ENCODE measurements around the gene PDHX. TPM values are rescaled to one million over a fixed set of nuclear protein-coding genes. Genes with fewer than 3 reads are reported as not detected.
"Not testable (repeated sequence)": the region's sequence is repeated elsewhere in the genome, so short reads cannot be mapped to it uniquely, and the experiment has no call there.

The PDHX gene
- total RNA-seq, 1 donor from 2014 or later = 34.6 TPM

- no peak for DNase-seq (ENCODE audit: extremely low spot score, unreplicated experiment)
- H3K9me3 Mint-ChIP-seq (ENCODE audit: unreplicated experiment) = no peaks in the 10 kb centered on the region
- no peaks in the 10 kb centered on the region for H3K36me3 Mint-ChIP-seq (ENCODE audit: unreplicated experiment)
- H3K27ac Mint-ChIP-seq (ENCODE audit: unreplicated experiment) = no peak overlapping the region
- TF ChIP-seq, protein P1, sequence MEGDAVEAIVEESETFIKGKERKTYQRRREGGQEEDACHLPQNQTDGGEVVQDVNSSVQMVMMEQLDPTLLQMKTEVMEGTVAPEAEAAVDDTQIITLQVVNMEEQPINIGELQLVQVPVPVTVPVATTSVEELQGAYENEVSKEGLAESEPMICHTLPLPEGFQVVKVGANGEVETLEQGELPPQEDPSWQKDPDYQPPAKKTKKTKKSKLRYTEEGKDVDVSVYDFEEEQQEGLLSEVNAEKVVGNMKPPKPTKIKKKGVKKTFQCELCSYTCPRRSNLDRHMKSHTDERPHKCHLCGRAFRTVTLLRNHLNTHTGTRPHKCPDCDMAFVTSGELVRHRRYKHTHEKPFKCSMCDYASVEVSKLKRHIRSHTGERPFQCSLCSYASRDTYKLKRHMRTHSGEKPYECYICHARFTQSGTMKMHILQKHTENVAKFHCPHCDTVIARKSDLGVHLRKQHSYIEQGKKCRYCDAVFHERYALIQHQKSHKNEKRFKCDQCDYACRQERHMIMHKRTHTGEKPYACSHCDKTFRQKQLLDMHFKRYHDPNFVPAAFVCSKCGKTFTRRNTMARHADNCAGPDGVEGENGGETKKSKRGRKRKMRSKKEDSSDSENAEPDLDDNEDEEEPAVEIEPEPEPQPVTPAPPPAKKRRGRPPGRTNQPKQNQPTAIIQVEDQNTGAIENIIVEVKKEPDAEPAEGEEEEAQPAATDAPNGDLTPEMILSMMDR (IDR thresholded peaks at IDR 0.05) = no peak
- no peaks in the 10 kb centered on the region for H3K27me3 Mint-ChIP-seq (ENCODE audit: unreplicated experiment)
- H3K4me3 Mint-ChIP-seq (ENCODE audit: unreplicated experiment) = no peak overlapping the region
- peaks cover 27% of the 10 kb centered on the region for H3K4me1 Mint-ChIP-seq (ENCODE audit: unreplicated experiment)
These were observed 99.4 kb downstream of the PDHX start for GRCh38 chr11:35015621-35016387.

- Mint-ChIP-seq H3K4me3 (ENCODE audit: unreplicated experiment) (no peak overlapping the region), H3K36me3 (ENCODE audit: unreplicated experiment) (no peaks in the 10 kb centered on the region)
These were observed 100.5 kb downstream of the PDHX start for GRCh38 chr11:35016916-35017315.

GRCh38 chr11:35017528-35018342 is 101.3 kb downstream of the PDHX start:
- no peaks in the 10 kb centered on the region for H3K27me3 Mint-ChIP-seq (ENCODE audit: unreplicated experiment)
- no peak for DNase-seq (ENCODE audit: extremely low spot score, unreplicated experiment)
- H3K36me3 Mint-ChIP-seq (ENCODE audit: unreplicated experiment) = no peaks in the 10 kb centered on the region
- TF ChIP-seq, protein P1 (IDR thresholded peaks at IDR 0.05) = no peak
- H3K9me3 Mint-ChIP-seq (ENCODE audit: unreplicated experiment) = peaks cover 7% of the 10 kb centered on the region
- no peak overlapping the region for H3K4me3 Mint-ChIP-seq (ENCODE audit: unreplicated experiment)
- H3K4me1 Mint-ChIP-seq (ENCODE audit: unreplicated experiment) = peaks cover 14% of the 10 kb centered on the region
- no peak overlapping the region for H3K27ac Mint-ChIP-seq (ENCODE audit: unreplicated experiment)

More at GRCh38 chr11:35016916-35017315, 100.5 kb downstream of the PDHX start:
- H3K4me1 Mint-ChIP-seq (ENCODE audit: unreplicated experiment) = peaks cover 18% of the 10 kb centered on the region
- peaks cover 7% of the 10 kb centered on the region for H3K9me3 Mint-ChIP-seq (ENCODE audit: unreplicated experiment)
- H3K27ac Mint-ChIP-seq (ENCODE audit: unreplicated experiment) = no peak overlapping the region
- no peak for DNase-seq (ENCODE audit: extremely low spot score, unreplicated experiment)
- TF ChIP-seq, protein P1 (IDR thresholded peaks at IDR 0.05) = no peak
- H3K27me3 Mint-ChIP-seq (ENCODE audit: unreplicated experiment) = no peaks in the 10 kb centered on the region

GRCh38 chr11:35021589-35021988 is 105.2 kb downstream of the PDHX start:
- no peak for DNase-seq (ENCODE audit: extremely low spot score, unreplicated experiment)
- peaks cover 12% of the 10 kb centered on the region for H3K36me3 Mint-ChIP-seq (ENCODE audit: unreplicated experiment)
- TF ChIP-seq, protein P1 (IDR thresholded peaks at IDR 0.05) = no peak

GRCh38 chr11:35023940-35024339 is 107.5 kb downstream of the PDHX start:
- H3K9me3 Mint-ChIP-seq (ENCODE audit: unreplicated experiment) = peaks cover 26% of the 10 kb centered on the region
- not testable (repeated sequence) for DNase-seq (ENCODE audit: extremely low spot score, unreplicated experiment); H3K4me3 Mint-ChIP-seq (ENCODE audit: unreplicated experiment); H3K27ac Mint-ChIP-seq (ENCODE audit: unreplicated experiment); H3K27me3 Mint-ChIP-seq (ENCODE audit: unreplicated experiment); H3K4me1 Mint-ChIP-seq (ENCODE audit: unreplicated experiment)
- H3K36me3 Mint-ChIP-seq (ENCODE audit: unreplicated experiment) = peaks cover 12% of the 10 kb centered on the region

More at GRCh38 chr11:35021589-35021988, 105.2 kb downstream of the PDHX start:
- Mint-ChIP-seq H3K27ac (ENCODE audit: unreplicated experiment) (no peak overlapping the region), H3K4me1 (ENCODE audit: unreplicated experiment) (peaks cover 4% of the 10 kb centered on the region), H3K4me3 (ENCODE audit: unreplicated experiment) (no peak overlapping the region), H3K9me3 (ENCODE audit: unreplicated experiment) (peaks cover 26% of the 10 kb centered on the region), H3K27me3 (ENCODE audit: unreplicated experiment) (no peaks in the 10 kb centered on the region)

- not testable (repeated sequence) for H3K27me3 Mint-ChIP-seq (ENCODE audit: unreplicated experiment); DNase-seq (ENCODE audit: extremely low spot score, unreplicated experiment); H3K27ac Mint-ChIP-seq (ENCODE audit: unreplicated experiment); H3K4me3 Mint-ChIP-seq (ENCODE audit: unreplicated experiment)
- peaks cover 23% of the 10 kb centered on the region for H3K4me1 Mint-ChIP-seq (ENCODE audit: unreplicated experiment)
- H3K36me3 Mint-ChIP-seq (ENCODE audit: unreplicated experiment) = peaks cover 12% of the 10 kb centered on the region
- H3K9me3 Mint-ChIP-seq (ENCODE audit: unreplicated experiment) = peaks cover 18% of the 10 kb centered on the region
These were observed 111.6 kb downstream of the PDHX start for GRCh38 chr11:35028007-35028406.

All from osteocyte (in vitro differentiated cells).